ENCODE measurements around the gene RHBDL3. TPM values are rescaled to one million over a fixed set of nuclear protein-coding genes. Genes with fewer than 3 reads are reported as not detected.
"Not testable (repeated sequence)": the region's sequence is repeated elsewhere in the genome, so short reads cannot be mapped to it uniquely, and the experiment has no call there.

Gene RHBDL3
- total and polyA plus RNA-seq, 2 donors = 0.19 to 0.32 TPM

DNA sequence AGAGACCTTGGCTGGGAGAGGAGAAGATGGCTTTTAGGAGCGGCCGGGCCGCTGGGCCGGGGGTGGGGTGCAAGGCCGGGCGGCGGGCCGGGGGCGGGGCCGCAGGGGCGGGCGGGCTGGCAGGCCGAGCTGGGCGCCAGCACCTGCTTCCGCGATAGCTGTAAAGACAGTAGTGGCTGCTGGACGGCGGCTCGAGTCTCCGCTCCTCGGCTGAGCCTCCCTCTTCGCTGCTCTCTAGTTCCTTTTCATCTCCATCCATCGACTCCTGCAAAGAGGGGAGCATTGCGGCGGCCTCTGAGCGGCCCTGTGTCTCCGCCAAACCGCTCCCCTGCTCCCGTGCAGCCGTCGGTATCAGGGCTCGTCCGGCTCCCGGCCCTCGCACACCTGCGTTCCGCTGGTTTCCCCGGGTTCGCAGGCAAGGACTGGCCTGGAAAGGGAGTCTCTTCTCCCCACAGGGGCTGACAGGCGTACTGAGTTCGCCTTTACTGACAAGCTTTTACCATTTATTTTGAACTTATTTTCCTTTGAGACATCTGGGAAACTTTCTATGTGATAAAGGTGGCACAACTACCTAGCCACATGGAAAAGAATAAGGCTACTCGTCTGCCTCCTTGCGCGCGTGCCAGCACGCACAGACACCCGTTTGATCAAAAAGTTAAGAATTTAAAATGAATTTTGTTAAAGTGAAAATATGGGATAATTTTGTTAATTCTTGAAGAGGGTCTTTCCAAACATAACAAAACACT is 76.4 kb downstream of the RHBDL3 start, which contains the start of gene C17orf75:
Gene C17orf75, minus strand, starts transcription at position 317 of the 746 bp plus-strand sequence. Its CDS starts 34 bp downstream, at position 283.
- Histone ChIP-seq H3K36me3 (ENCODE audit: control insufficient read depth in 2 of 2, insufficient read depth in 2 of 2, low read length in 1 of 2) (peaks cover 11 to 14% of the 10 kb centered on the region in 2 donors), H3K9me3 (ENCODE audit: control insufficient read depth in 2 of 2, insufficient read depth in 1 of 2, low read length in 1 of 2) (no peaks in the 10 kb centered on the region), H3K27me3 (ENCODE audit: control insufficient read depth in 2 of 2, insufficient read depth in 1 of 2, low read length in 1 of 2) (no peaks in the 10 kb centered on the region), H3K4me3 (ENCODE audit: low read length in 2 of 2) (peak within 1 kb of the TSS; percentile 54 to 89), H3K27ac (ENCODE audit: low read depth in 1 of 2, low read length in 1 of 2) (peak within 1 kb of the TSS; percentile 68 to 92), H3K4me1 (ENCODE audit: control insufficient read depth in 2 of 2, insufficient read depth in 2 of 2, low read length in 2 of 2) (peaks cover 6 to 14% of the 10 kb centered on the region in 2 donors)
- peak in 8 of 9 donors; percentile 62 to 87 (median 67) for DNase-seq (ENCODE audit: low read depth in 6 of 9, low spot score in 9 of 9)
- WGBS = 8% methylated on average over 47 of the region's 47 CpGs

DNA sequence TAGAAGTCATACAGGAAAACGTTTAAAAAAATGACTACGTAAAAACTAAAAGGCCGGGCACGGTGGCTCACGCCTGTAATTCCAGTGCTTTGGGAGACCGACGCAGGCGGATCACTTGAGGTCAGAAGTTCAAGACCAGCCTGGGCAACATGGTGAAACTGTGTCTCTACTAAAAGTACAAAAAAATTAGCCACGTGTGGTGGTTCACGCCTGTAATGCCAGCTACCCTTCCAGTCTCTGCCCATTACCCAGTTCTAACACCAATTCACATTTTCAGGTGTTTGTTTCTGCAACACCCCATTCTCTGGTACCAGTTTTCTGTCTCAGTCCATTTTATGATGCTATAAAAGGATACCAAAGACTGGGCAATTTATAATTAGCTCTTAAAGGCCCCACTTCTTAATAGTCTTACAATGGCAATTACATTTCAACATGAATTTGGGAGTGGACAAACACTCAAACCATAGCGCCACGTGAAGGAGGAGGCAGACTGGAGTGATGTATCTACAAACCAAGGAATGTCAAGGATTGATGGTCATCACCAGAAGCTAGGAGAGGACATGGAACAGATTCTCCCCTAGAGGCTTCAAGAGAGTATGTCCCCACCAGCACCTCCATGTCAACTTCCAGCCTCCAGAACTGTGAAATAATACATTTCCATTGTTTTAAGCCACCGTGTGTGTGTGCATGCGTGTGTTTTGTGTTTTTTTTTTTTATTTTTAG is 77.1 kb downstream of the RHBDL3 start:
- Histone ChIP-seq H3K4me1 (ENCODE audit: control insufficient read depth in 2 of 2, insufficient read depth in 2 of 2, low read length in 2 of 2) (peaks cover 6 to 14% of the 10 kb centered on the region in 2 donors), H3K4me3 (ENCODE audit: low read length in 2 of 2) (peak overlapping the region; percentile 54 to 89), H3K9me3 (ENCODE audit: control insufficient read depth in 2 of 2, insufficient read depth in 1 of 2, low read length in 1 of 2) (no peaks in the 10 kb centered on the region), H3K27me3 (ENCODE audit: control insufficient read depth in 2 of 2, insufficient read depth in 1 of 2, low read length in 1 of 2) (no peaks in the 10 kb centered on the region), H3K27ac (ENCODE audit: low read depth in 1 of 2, low read length in 1 of 2) (peak overlapping the region in 1 of 2 donors; percentile 36), H3K36me3 (ENCODE audit: control insufficient read depth in 2 of 2, insufficient read depth in 2 of 2, low read length in 1 of 2) (peaks cover 8 to 12% of the 10 kb centered on the region in 2 donors)
- no peak for DNase-seq (ENCODE audit: low read depth in 6 of 9, low spot score in 9 of 9)
- 89% methylated on average over 14 of the region's 14 CpGs for WGBS

DNA sequence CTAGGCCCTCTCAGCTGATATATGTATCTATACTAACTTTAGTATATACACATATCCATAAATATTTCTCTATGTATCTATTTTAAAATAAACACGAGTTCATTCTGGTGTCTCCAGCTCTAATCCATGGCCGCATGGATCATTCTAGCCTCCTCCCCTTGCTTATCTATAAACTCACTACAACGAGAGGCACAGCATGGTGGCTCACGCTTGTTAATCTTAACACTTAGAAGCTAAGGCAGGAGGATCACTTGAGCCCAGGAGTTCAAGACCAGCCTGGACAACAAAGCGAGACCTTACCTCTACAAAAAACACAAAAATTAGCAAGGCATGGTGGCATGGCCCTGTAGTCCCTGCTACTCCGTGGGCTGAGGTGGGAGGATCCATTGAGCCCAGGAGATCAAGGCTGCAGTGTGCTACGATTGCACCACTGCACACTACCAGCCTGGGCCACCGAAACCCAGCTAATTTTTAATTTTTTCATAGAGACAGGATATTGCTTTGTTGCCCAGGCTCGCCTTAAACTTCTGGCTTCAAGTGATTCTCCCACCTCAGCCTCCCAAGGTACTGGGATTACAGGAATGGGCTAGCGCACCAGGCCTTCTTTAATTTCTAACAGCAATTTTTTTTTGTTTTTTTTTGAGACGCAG is 80.4 kb downstream of the RHBDL3 start:
- Histone ChIP-seq H3K27ac (ENCODE audit: low read depth in 1 of 2, low read length in 1 of 2) (no peak overlapping the region), H3K36me3 (ENCODE audit: control insufficient read depth in 2 of 2, insufficient read depth in 2 of 2, low read length in 1 of 2) (no peaks in the 10 kb centered on the region), H3K4me3 (ENCODE audit: low read length in 2 of 2) (no peak overlapping the region), H3K27me3 (ENCODE audit: control insufficient read depth in 2 of 2, insufficient read depth in 1 of 2, low read length in 1 of 2) (no peaks in the 10 kb centered on the region), H3K4me1 (ENCODE audit: control insufficient read depth in 2 of 2, insufficient read depth in 2 of 2, low read length in 2 of 2) (peaks cover 10 to 18% of the 10 kb centered on the region in 2 donors), H3K9me3 (ENCODE audit: control insufficient read depth in 2 of 2, insufficient read depth in 1 of 2, low read length in 1 of 2) (no peaks in the 10 kb centered on the region)
- WGBS = 97% methylated on average over 11 of the region's 11 CpGs
- DNase-seq (ENCODE audit: low read depth in 6 of 9, low spot score in 9 of 9) = no peak

DNA sequence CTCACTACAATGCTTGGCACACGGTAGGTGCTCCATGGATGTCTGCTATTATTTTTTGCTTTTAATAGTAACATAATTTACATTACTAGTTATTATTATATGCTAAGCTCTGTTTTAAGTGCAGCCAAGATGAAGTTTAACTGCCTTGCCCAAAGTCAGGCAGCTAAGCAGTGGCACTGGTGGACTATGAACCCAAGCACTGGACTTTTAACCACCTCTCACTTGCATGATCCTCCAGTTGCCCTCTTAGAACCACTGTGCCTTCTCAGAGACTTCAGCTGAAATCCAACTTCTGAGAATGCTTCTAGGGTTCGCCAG is 82.8 kb downstream of the RHBDL3 start:
- Histone ChIP-seq H3K36me3 (ENCODE audit: control insufficient read depth in 2 of 2, insufficient read depth in 2 of 2, low read length in 1 of 2) (peaks cover 6 to 19% of the 10 kb centered on the region in 2 donors), H3K4me1 (ENCODE audit: control insufficient read depth in 2 of 2, insufficient read depth in 2 of 2, low read length in 2 of 2) (peaks cover 9 to 14% of the 10 kb centered on the region in 2 donors), H3K4me3 (ENCODE audit: low read length in 2 of 2) (no peak overlapping the region), H3K27ac (ENCODE audit: low read depth in 1 of 2, low read length in 1 of 2) (no peak overlapping the region), H3K9me3 (ENCODE audit: control insufficient read depth in 2 of 2, insufficient read depth in 1 of 2, low read length in 1 of 2) (no peaks in the 10 kb centered on the region), H3K27me3 (ENCODE audit: control insufficient read depth in 2 of 2, insufficient read depth in 1 of 2, low read length in 1 of 2) (no peaks in the 10 kb centered on the region)
- DNase-seq (ENCODE audit: low read depth in 6 of 9, low spot score in 9 of 9) = no peak
- WGBS = 98% methylated on average over 2 of the region's 2 CpGs

DNA sequence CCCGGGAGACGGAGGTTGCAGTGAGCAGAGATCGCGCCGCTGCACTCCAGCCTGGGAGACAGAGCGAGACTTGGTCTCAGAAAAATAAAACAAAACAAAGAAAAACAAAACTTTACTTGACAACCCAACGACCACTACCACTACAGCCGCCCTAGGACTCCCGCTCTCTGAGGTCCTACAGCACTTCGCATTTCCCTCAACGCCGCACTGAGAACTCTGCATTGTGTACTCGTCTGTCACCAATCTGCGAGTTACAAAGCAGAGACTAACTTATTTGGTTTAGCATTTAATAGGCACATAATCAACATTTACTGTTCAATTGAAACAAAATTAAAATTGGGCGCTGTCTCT is 83.8 kb downstream of the RHBDL3 start:
- 22% methylated on average over 15 of the region's 15 CpGs for WGBS
- DNase-seq (ENCODE audit: low read depth in 6 of 9, low spot score in 9 of 9) = peak in 4 of 9 donors; percentile 12 to 38 (median 22)

DNA sequence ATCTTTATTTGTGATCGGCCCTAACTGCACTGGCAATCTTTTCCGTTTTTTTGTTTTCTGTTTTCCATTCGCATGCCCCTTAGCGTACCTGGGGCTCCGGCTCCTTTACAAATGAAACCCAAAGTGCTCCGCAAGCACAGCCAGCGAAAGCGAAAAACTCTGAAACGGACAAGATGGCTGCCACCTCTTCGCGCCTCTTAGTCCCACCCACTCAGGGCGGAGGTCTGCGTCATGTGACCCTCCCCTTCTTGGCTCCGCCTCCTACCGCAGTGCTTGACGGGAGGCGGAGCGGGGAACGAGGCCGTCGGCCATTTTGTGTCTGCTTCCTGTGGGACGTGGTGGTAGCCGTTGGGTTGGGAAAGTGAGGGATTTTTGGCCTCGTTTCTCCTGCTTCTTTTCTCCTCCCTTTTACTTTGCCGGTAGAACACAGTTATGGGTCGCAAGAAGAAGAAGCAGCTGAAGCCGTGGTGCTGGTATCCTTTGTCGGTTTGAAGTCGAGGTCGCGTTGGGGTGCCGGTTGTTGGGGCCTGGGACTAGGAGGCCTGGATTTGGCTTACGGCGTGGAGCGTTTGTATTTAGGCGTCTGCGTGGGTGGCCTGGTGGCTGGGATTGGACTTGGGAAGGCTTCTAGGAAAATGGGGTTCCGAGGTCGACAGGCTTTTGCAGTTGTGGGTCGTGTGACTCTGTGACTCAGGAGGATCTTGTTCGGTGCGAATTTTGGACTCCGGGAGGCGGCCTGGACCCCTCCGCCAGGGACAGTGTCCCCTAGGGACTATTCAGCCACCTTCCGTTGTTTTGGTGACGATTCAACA is 84.4 kb downstream of the RHBDL3 start, which contains the start of gene ZNF207:
Gene ZNF207, plus strand, starts transcription at position 304 of the 812 bp plus-strand sequence. Its CDS starts 129 bp downstream, at position 433.
- WGBS = under 1% methylated on average over 47 of the region's 47 CpGs
- Histone ChIP-seq H3K27me3 (ENCODE audit: control insufficient read depth in 2 of 2, insufficient read depth in 1 of 2, low read length in 1 of 2) (no peaks in the 10 kb centered on the region), H3K27ac (ENCODE audit: low read depth in 1 of 2, low read length in 1 of 2) (peak within 1 kb of the TSS; percentile 99), H3K4me1 (ENCODE audit: control insufficient read depth in 2 of 2, insufficient read depth in 2 of 2, low read length in 2 of 2) (peaks cover 13 to 14% of the 10 kb centered on the region in 2 donors), H3K4me3 (ENCODE audit: low read length in 2 of 2) (peak within 1 kb of the TSS; percentile 100), H3K36me3 (ENCODE audit: control insufficient read depth in 2 of 2, insufficient read depth in 2 of 2, low read length in 1 of 2) (peaks cover 20 to 34% of the 10 kb centered on the region in 2 donors), H3K9me3 (ENCODE audit: control insufficient read depth in 2 of 2, insufficient read depth in 1 of 2, low read length in 1 of 2) (no peaks in the 10 kb centered on the region)
- DNase-seq (ENCODE audit: low read depth in 6 of 9, low spot score in 9 of 9) = peak; percentile 90 to 98 (median 96)

More for the DNA sequence above, 83.8 kb downstream of the RHBDL3 start:
- Histone ChIP-seq H3K4me1 (ENCODE audit: control insufficient read depth in 2 of 2, insufficient read depth in 2 of 2, low read length in 2 of 2) (peaks cover 12 to 14% of the 10 kb centered on the region in 2 donors), H3K27me3 (ENCODE audit: control insufficient read depth in 2 of 2, insufficient read depth in 1 of 2, low read length in 1 of 2) (no peaks in the 10 kb centered on the region), H3K9me3 (ENCODE audit: control insufficient read depth in 2 of 2, insufficient read depth in 1 of 2, low read length in 1 of 2) (no peaks in the 10 kb centered on the region), H3K4me3 (ENCODE audit: low read length in 2 of 2) (peak overlapping the region; percentile 100), H3K27ac (ENCODE audit: low read depth in 1 of 2, low read length in 1 of 2) (peak overlapping the region; percentile 96 to 99), H3K36me3 (ENCODE audit: control insufficient read depth in 2 of 2, insufficient read depth in 2 of 2, low read length in 1 of 2) (peaks cover 14 to 28% of the 10 kb centered on the region in 2 donors)

DNA sequence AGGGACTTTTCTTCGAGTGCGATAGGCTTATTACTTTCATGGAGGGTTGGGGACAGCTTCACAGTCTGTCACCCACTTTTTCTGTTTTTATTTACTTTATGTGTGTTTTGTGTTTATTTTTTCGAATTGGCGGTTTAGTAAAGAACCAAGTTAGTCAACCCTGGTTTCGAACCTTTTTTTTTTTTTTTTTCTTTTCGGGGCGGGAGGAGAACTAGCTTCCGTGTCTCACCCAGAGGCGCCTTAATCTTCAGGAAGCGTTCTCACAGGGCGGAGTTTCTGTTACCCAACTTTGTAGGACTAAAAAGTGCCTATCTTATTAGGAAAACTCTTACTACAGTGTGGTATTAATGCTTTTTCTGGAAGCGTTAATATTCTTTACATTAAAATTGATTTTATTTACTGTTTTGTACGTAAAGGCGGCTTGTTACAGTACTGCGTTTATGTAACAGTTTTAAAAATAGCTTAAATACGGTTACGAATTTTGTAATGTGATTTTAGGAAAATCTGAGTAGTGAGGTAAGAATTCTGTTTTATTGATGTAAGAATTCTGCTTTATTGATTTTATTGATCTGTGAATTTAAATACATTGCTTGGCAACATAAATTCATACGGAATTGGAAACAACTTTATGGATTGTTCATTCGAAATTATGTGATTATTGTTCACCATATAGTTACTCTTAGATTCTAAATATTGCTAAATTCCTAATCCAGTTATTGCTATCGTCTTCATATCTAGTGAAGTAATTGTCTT is 85.2 kb downstream of the RHBDL3 start:
- Histone ChIP-seq H3K4me3 (ENCODE audit: low read length in 2 of 2) (peak overlapping the region; percentile 100), H3K9me3 (ENCODE audit: control insufficient read depth in 2 of 2, insufficient read depth in 1 of 2, low read length in 1 of 2) (no peaks in the 10 kb centered on the region), H3K27ac (ENCODE audit: low read depth in 1 of 2, low read length in 1 of 2) (peak overlapping the region; percentile 99), H3K27me3 (ENCODE audit: control insufficient read depth in 2 of 2, insufficient read depth in 1 of 2, low read length in 1 of 2) (no peaks in the 10 kb centered on the region), H3K4me1 (ENCODE audit: control insufficient read depth in 2 of 2, insufficient read depth in 2 of 2, low read length in 2 of 2) (peaks cover 13 to 14% of the 10 kb centered on the region in 2 donors), H3K36me3 (ENCODE audit: control insufficient read depth in 2 of 2, insufficient read depth in 2 of 2, low read length in 1 of 2) (peaks cover 27 to 42% of the 10 kb centered on the region in 2 donors)
- DNase-seq (ENCODE audit: low read depth in 6 of 9, low spot score in 9 of 9) = peak in 8 of 9 donors; percentile 23 to 76 (median 43)
- WGBS = under 1% methylated on average over 20 of the region's 20 CpGs

DNA sequence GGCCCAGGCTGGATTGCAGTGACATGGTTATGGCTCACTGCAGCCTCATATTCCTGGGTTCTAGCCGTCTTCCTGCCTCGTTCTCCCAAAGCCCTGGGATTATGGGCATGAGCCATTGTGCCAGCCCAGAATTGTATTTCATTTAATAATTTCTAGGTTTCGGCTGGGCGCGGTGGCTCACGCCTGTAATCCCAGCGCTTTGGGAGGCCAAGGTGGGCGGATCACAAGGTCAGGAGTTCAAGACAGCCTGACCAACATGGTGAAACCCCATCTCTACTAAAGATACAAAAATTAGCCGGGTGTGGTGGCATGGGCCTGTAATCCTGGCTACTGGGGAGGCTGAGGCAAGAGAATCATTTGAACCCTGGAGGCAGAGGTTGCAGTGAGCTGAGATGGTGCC is 87.1 kb downstream of the RHBDL3 start:
- peaks cover 35 to 55% of the 10 kb centered on the region in 2 donors for H3K36me3 ChIP-seq (ENCODE audit: control insufficient read depth in 2 of 2, insufficient read depth in 2 of 2, low read length in 1 of 2)

More for the DNA sequence above, 87.1 kb downstream of the RHBDL3 start:
- H3K9me3 ChIP-seq (ENCODE audit: control insufficient read depth in 2 of 2, insufficient read depth in 1 of 2, low read length in 1 of 2); H3K27ac ChIP-seq (ENCODE audit: low read depth in 1 of 2, low read length in 1 of 2); H3K27me3 ChIP-seq (ENCODE audit: control insufficient read depth in 2 of 2, insufficient read depth in 1 of 2, low read length in 1 of 2); H3K4me3 ChIP-seq (ENCODE audit: low read length in 2 of 2); DNase-seq (ENCODE audit: low read depth in 6 of 9, low spot score in 9 of 9): not testable (repeated sequence)
- peaks cover 13 to 14% of the 10 kb centered on the region in 2 donors for H3K4me1 ChIP-seq (ENCODE audit: control insufficient read depth in 2 of 2, insufficient read depth in 2 of 2, low read length in 2 of 2)
- 98% methylated on average over 9 of the region's 9 CpGs for WGBS

Data from thymus (tissue), 11 donors.